ENCODE measurements around the gene TLE7. TPM values are rescaled to one million over a fixed set of nuclear protein-coding genes. Genes with fewer than 3 reads are reported as not detected.

The TLE7 gene
- polyA plus RNA-seq, 2 of the 4 experiments (the other 2 are of a cell fraction): not detected

GRCh38 chr16:71426069-71426879 lies 15.6 kb downstream of the TLE7 start:
- peak overlapping the region; percentile 80 for H3K4me2 ChIP-seq
- ChIA-PET CTCF (interaction anchor here (1.2 to 2.3 kb wide), 3 partner anchors 13 to 184 kb away, joined by 3 to 11 read pairs (median 6); no protein-coding TSS in a partner anchor), POLR2A (interaction anchor here (1.0 to 2.3 kb wide), 2 partner anchors 36 to 139 kb away, joined by 5 to 18 read pairs; partner anchors contain the start of gene ZNF23)
- peaks cover 14% of the 10 kb centered on the region; the same call in 2 of the 3 replicates for H3K9me3 ChIP-seq
- FAIRE-seq (peak; percentile 99), ATAC-seq (peak; percentile 94 to 97), DNase-seq (ENCODE audit: low read depth in 1 of 2, low spot score in 1 of 2) (peak; percentile 97 to 98)
- 13% methylated on average over 18 of the region's 48 CpGs for WGBS (ENCODE audit: missing lambda C conversion rate)
- H3K4me1 ChIP-seq: peaks cover 5% of the 10 kb centered on the region; the same call in 1 of the 3 replicates
- H3K4me3 ChIP-seq: peak overlapping the region; percentile 50
- H3K27ac ChIP-seq: peak overlapping the region; percentile 18 to 69; a peak in 2 of 6 replicates
- TF ChIP-seq CBX8 (IDR thresholded peaks at IDR 0.05): no peak
- TF ChIP-seq USF2 (IDR thresholded peaks at IDR 0.05): no peak
- peak; percentile 92 for TF ChIP-seq TFCP2L1 (CRISPR knock-in tag; IDR thresholded peaks at IDR 0.05)
- no peak for TF ChIP-seq CTCF (IDR thresholded peaks at IDR 0.05)
- TF ChIP-seq ELK1 (IDR thresholded peaks at IDR 0.05; ENCODE audit: low read depth, low read length): no peak
- no peak; the same call in 1 of the 2 replicates for TF ChIP-seq GATA3 (IDR thresholded peaks at IDR 0.05; ENCODE audit: borderline replicate concordance)
- TF ChIP-seq POLR2AphosphoS2 (conservative IDR thresholded peaks at IDR 0.05; ENCODE audit: low read length): no peak
- peak; percentile 41; the same call in 1 of the 2 replicates for TF ChIP-seq E2F6 (IDR thresholded peaks at IDR 0.05; ENCODE audit: borderline replicate concordance, low read depth)
- TF ChIP-seq ATOH8 (CRISPR knock-in tag; IDR thresholded peaks at IDR 0.05; ENCODE audit: low read depth): no peak; the same call in 1 of the 2 replicates
- TF ChIP-seq NFE2L2 (conservative IDR thresholded peaks at IDR 0.05; ENCODE audit: low read length): no peak
- peak; percentile 78 for TF ChIP-seq HOXA7 (CRISPR knock-in tag; IDR thresholded peaks at IDR 0.05)
- peak; percentile 76 for TF ChIP-seq ZFP36 (IDR thresholded peaks at IDR 0.05; ENCODE audit: borderline replicate concordance, partially characterized antibody)
- TF ChIP-seq POLR2A (IDR thresholded peaks at IDR 0.05; ENCODE audit: low read length): no peak
- 0 out of 2 replicates have a peak, but pooled peaks have one; percentile 25 for TF ChIP-seq JUNB (IDR thresholded peaks at IDR 0.05)
- TF ChIP-seq ESRRA (IDR thresholded peaks at IDR 0.05; ENCODE audit: borderline replicate concordance, low read length): peak; percentile 58; the same call in 1 of the 2 replicates
- no peak for TF ChIP-seq BHLHE40 (IDR thresholded peaks at IDR 0.05; ENCODE audit: low read depth, low read length)
- no peak for TF ChIP-seq RAD21 (conservative IDR thresholded peaks at IDR 0.05 in 1 of 2, IDR thresholded peaks at IDR 0.05 in 1 of 2)
- TF ChIP-seq FOSL2 (IDR thresholded peaks at IDR 0.05): peak; percentile 5; the same call in 1 of the 2 replicates
- TF ChIP-seq FOSL2 (CRISPR knock-in tag; IDR thresholded peaks at IDR 0.05): peak; percentile 56; the same call in 1 of the 2 replicates
- no peak for TF ChIP-seq MAFK (IDR thresholded peaks at IDR 0.05; ENCODE audit: partially characterized antibody)
- TF ChIP-seq RFX5 (IDR thresholded peaks at IDR 0.05): no peak
- no peak for TF ChIP-seq CHD2 (IDR thresholded peaks at IDR 0.05; ENCODE audit: low read length, partially characterized antibody)
- TF ChIP-seq CEBPB (IDR thresholded peaks at IDR 0.05): peak in 1 of 2 experiments; percentile 54; a peak in 2 of 4 replicates
- TF ChIP-seq, protein P1, sequence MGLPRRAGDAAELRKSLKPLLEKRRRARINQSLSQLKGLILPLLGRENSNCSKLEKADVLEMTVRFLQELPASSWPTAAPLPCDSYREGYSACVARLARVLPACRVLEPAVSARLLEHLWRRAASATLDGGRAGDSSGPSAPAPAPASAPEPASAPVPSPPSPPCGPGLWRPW (IDR thresholded peaks at IDR 0.05): no peak
- TF ChIP-seq, protein P2, sequence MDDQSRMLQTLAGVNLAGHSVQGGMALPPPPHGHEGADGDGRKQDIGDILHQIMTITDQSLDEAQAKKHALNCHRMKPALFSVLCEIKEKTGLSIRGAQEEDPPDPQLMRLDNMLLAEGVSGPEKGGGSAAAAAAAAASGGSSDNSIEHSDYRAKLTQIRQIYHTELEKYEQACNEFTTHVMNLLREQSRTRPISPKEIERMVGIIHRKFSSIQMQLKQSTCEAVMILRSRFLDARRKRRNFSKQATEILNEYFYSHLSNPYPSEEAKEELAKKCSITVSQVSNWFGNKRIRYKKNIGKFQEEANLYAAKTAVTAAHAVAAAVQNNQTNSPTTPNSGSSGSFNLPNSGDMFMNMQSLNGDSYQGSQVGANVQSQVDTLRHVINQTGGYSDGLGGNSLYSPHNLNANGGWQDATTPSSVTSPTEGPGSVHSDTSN (IDR thresholded peaks at IDR 0.05): no peak
- TF ChIP-seq SREBF2 (IDR thresholded peaks at IDR 0.05): peak; percentile 94
- TF ChIP-seq, protein P3, sequence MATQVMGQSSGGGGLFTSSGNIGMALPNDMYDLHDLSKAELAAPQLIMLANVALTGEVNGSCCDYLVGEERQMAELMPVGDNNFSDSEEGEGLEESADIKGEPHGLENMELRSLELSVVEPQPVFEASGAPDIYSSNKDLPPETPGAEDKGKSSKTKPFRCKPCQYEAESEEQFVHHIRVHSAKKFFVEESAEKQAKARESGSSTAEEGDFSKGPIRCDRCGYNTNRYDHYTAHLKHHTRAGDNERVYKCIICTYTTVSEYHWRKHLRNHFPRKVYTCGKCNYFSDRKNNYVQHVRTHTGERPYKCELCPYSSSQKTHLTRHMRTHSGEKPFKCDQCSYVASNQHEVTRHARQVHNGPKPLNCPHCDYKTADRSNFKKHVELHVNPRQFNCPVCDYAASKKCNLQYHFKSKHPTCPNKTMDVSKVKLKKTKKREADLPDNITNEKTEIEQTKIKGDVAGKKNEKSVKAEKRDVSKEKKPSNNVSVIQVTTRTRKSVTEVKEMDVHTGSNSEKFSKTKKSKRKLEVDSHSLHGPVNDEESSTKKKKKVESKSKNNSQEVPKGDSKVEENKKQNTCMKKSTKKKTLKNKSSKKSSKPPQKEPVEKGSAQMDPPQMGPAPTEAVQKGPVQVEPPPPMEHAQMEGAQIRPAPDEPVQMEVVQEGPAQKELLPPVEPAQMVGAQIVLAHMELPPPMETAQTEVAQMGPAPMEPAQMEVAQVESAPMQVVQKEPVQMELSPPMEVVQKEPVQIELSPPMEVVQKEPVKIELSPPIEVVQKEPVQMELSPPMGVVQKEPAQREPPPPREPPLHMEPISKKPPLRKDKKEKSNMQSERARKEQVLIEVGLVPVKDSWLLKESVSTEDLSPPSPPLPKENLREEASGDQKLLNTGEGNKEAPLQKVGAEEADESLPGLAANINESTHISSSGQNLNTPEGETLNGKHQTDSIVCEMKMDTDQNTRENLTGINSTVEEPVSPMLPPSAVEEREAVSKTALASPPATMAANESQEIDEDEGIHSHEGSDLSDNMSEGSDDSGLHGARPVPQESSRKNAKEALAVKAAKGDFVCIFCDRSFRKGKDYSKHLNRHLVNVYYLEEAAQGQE (IDR thresholded peaks at IDR 0.05): no peak
- TF ChIP-seq MAZ (IDR thresholded peaks at IDR 0.05; ENCODE audit: borderline replicate concordance, low read depth, low read length): no peak
- peak; percentile 37 to 59; a peak in 2 of 5 replicates for TF ChIP-seq JUN (IDR thresholded peaks at IDR 0.05)

Measured in A549 (cell line).